ENCODE results near the gene CATSPERB.

GRCh38 chr14:91624757-91625156, 107.1 kb downstream of the CATSPERB start:
- TF ChIP-seq, protein P1, sequence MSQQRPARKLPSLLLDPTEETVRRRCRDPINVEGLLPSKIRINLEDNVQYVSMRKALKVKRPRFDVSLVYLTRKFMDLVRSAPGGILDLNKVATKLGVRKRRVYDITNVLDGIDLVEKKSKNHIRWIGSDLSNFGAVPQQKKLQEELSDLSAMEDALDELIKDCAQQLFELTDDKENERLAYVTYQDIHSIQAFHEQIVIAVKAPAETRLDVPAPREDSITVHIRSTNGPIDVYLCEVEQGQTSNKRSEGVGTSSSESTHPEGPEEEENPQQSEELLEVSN (IDR thresholded peaks at IDR 0.05), result no peak
- TF ChIP-seq TAF7 (optimal IDR thresholded peaks at IDR 0.05; ENCODE audit: borderline replicate concordance, low read depth, low read length), result no peak
- TF ChIP-seq CHD1 (IDR thresholded peaks at IDR 0.05; ENCODE audit: low read depth, low read length), result no peak
- TF ChIP-seq CTCF (IDR thresholded peaks at IDR 0.05; ENCODE audit: control extremely low read depth in 1 of 3, insufficient read depth in 1 of 3, low read depth in 1 of 3, low read length in 3 of 3), result no peak
- TF ChIP-seq CEBPB (IDR thresholded peaks at IDR 0.05; ENCODE audit: low read depth, low read length), result no peak; the same call in 1 of the 2 replicates

All from H1 (cell line).